ENCODE measurements around the gene PDE4D. TPM values are rescaled to one million over a fixed set of nuclear protein-coding genes. Genes with fewer than 3 reads are reported as not detected.

PDE4D gene
- total RNA-seq, 1 experiment from 2014 or later, result 17.2 TPM

- DNase-seq (ENCODE audit: low read depth), result no peak
Observed at GRCh38 chr5:59293700-59294099, 599.8 kb downstream of the PDE4D start.

GRCh38 chr5:59291941-59292340 is 601.6 kb downstream of the PDE4D start:
- DNase-seq (ENCODE audit: low read depth), result no peak

- DNase-seq (ENCODE audit: low read depth), result no peak
Observed at GRCh38 chr5:59287884-59288283, 605.6 kb downstream of the PDE4D start.

GRCh38 chr5:59287361-59287760 is 606.2 kb downstream of the PDE4D start:
- DNase-seq (ENCODE audit: low read depth), result no peak

GRCh38 chr5:59286510-59286909 is 607.0 kb downstream of the PDE4D start:
- DNase-seq (ENCODE audit: low read depth), result no peak

GRCh38 chr5:59285300-59286016 is 608.1 kb downstream of the PDE4D start:
- no peak for DNase-seq (ENCODE audit: low read depth)

- DNase-seq (ENCODE audit: low read depth), result no peak
Observed at GRCh38 chr5:59282726-59283125, 610.8 kb downstream of the PDE4D start.

- DNase-seq (ENCODE audit: low read depth), result no peak
Observed at GRCh38 chr5:59279979-59280378, 613.5 kb downstream of the PDE4D start.

- no peak for DNase-seq (ENCODE audit: low read depth)
Observed at GRCh38 chr5:59276917-59277372, 616.6 kb downstream of the PDE4D start.

- DNase-seq (ENCODE audit: low read depth), result no peak
Observed at GRCh38 chr5:59276325-59276675, 617.2 kb downstream of the PDE4D start.

- DNase-seq (ENCODE audit: low read depth), result peak; percentile 66
Observed at GRCh38 chr5:59275510-59276324, 617.8 kb downstream of the PDE4D start.

- no peak for DNase-seq (ENCODE audit: low read depth)
Observed at GRCh38 chr5:59275170-59275509, 618.4 kb downstream of the PDE4D start.

- no peak for DNase-seq (ENCODE audit: low read depth)
Observed at GRCh38 chr5:59274106-59274636, 619.4 kb downstream of the PDE4D start.

GRCh38 chr5:59272809-59273427 is 620.6 kb downstream of the PDE4D start:
- no peak for DNase-seq (ENCODE audit: low read depth)

- no peak for DNase-seq (ENCODE audit: low read depth)
Observed at GRCh38 chr5:59268756-59269415, 624.6 kb downstream of the PDE4D start.

- DNase-seq (ENCODE audit: low read depth), result no peak
Observed at GRCh38 chr5:59267033-59267432, 626.5 kb downstream of the PDE4D start.

GRCh38 chr5:59266410-59266809 is 627.1 kb downstream of the PDE4D start:
- DNase-seq (ENCODE audit: low read depth), result no peak

GRCh38 chr5:59264639-59265245 is 628.8 kb downstream of the PDE4D start:
- DNase-seq (ENCODE audit: low read depth), result no peak

- no peak for DNase-seq (ENCODE audit: low read depth)
Observed at GRCh38 chr5:59264013-59264412, 629.5 kb downstream of the PDE4D start.

- no peak for DNase-seq (ENCODE audit: low read depth)
Observed at GRCh38 chr5:59261969-59262368, 631.6 kb downstream of the PDE4D start.

GRCh38 chr5:59260973-59261372 is 632.6 kb downstream of the PDE4D start:
- no peak for DNase-seq (ENCODE audit: low read depth)

GRCh38 chr5:59260200-59260599 is 633.3 kb downstream of the PDE4D start:
- DNase-seq (ENCODE audit: low read depth), result no peak

All from RPMI7951 (cell line).